PC-3 (cell line): ENCODE data around the gene A2ML1.

ENCODE experiments used
- CTCF ChIP-seq: fragments of 300-600 bp; sonication (generic); conservative IDR thresholded peaks from 2 replicates; pipeline ENCODE4 v1.5.1; 2017; ENCODE audit warnings: antibody characterized with exemption, low read depth, mild to moderate bottlenecking, low read length
- EZH2 ChIP-seq: fragments of 300-600 bp; sonication (generic); IDR thresholded peaks from one replicate; pipeline ENCODE4 v1.6.1; 2017; ENCODE audit warnings: antibody characterized with exemption, mild to moderate bottlenecking, low read length; ENCODE audit not compliant: unreplicated experiment
- EZH2phosphoT487 ChIP-seq: fragments of 300-600 bp; sonication (generic); IDR thresholded peaks from 2 replicates; pipeline ENCODE4 v1.6.1; 2018; ENCODE audit warnings: mild to moderate bottlenecking, antibody characterized with exemption, low read length, borderline replicate concordance

- no peak for TF ChIP-seq CTCF
- no peak for TF ChIP-seq EZH2phosphoT487
- no peak for TF ChIP-seq EZH2
These were observed 64.3 kb downstream of the A2ML1 start for GRCh38 chr12:8886502-8887284.
